BLaER1 treated with 17β-estradiol and CSF1 and Interleukin-3, amounts not matched to agents 10 nM and 100 nM (cell line): ENCODE measurements around the gene RAPGEF5.
A peak's percentile ranks its signal among the peaks of the same experiment; 100 is the strongest.

Experiments used
- H3K27ac ChIP-seq, 11 experiments: shearing (Covaris generic); formaldehyde crosslinking; 2 replicates each; pipeline ENCODE4 v1.8.1; 2022
- H3K27me3 ChIP-seq, 11 experiments: shearing (Covaris generic); formaldehyde crosslinking; 2 replicates each; pipeline ENCODE4 v1.8.1; 2022
- H3K36me3 ChIP-seq, 11 experiments: shearing (Covaris generic); formaldehyde crosslinking; 2 replicates each; pipeline ENCODE4 v1.8.1; 2022
- H3K4me1 ChIP-seq, 10 experiments: shearing (Covaris generic); formaldehyde crosslinking; 2 replicates each; pipeline ENCODE4 v1.8.1; 2022
- H3K4me2 ChIP-seq, 11 experiments: shearing (Covaris generic); formaldehyde crosslinking; 2 replicates each; pipeline ENCODE4 v1.8.1; 2022
- H3K4me3 ChIP-seq, 10 experiments: shearing (Covaris generic); formaldehyde crosslinking; 2 replicates each; pipeline ENCODE4 v1.8.1; 2022
- H3K9ac ChIP-seq, 11 experiments: shearing (Covaris generic); formaldehyde crosslinking; 2 replicates each; pipeline ENCODE4 v1.8.1; 2022
- H3K9me3 ChIP-seq, 11 experiments: shearing (Covaris generic); formaldehyde crosslinking; replicated peaks in 1 of 11; 2 replicates each; pipeline ENCODE4 v1.8.1; 2022
- H4K20me1 ChIP-seq, 11 experiments: shearing (Covaris generic); formaldehyde crosslinking; 2 replicates each; pipeline ENCODE4 v1.8.1; 2022
- Cebpa-rat ChIP-seq, 11 experiments: shearing (Covaris generic); IDR thresholded peaks; 2 replicates each; pipeline ENCODE4 v1.8.1; 2022

Gene RAPGEF5

GRCh38 chr7:22332461-22332870 is 24.5 kb downstream of the RAPGEF5 start:
- Histone ChIP-seq H3K36me3 (peaks cover 0 to 29% (median 0%) of the 10 kb centered on the region in 11 experiments; a peak in 6 of 22 replicates), H3K4me3 (no peak overlapping the region), H4K20me1 (no peaks in the 10 kb centered on the region), H3K4me1 (peaks cover 0 to 12% (median 6%) of the 10 kb centered on the region in 10 experiments; a peak in 5 of 20 replicates), H3K9me3 (peaks cover 6 to 21% (median 19%) of the 10 kb centered on the region in 11 experiments; a peak in 19 of 22 replicates), H3K9ac (no peak overlapping the region), H3K4me2 (peak overlapping the region in 4 of 11 experiments; percentile 2 to 21 (median 13); a peak in 3 of 22 replicates), H3K27ac (no peak overlapping the region), H3K27me3 (no peaks in the 10 kb centered on the region)
- TF ChIP-seq Cebpa-rat (IDR thresholded peaks at IDR 0.05) = no peak

GRCh38 chr7:22331704-22332103 is 25.2 kb downstream of the RAPGEF5 start:
- Histone ChIP-seq H3K4me2 (0 out of 22 replicates have a peak overlapping the region, but pooled peaks of 2 of the 11 experiments have one; percentile 10 to 16), H3K27ac (no peak overlapping the region), H4K20me1 (no peaks in the 10 kb centered on the region), H3K36me3 (peaks cover 0 to 21% (median 0%) of the 10 kb centered on the region in 11 experiments; a peak in 5 of 22 replicates), H3K9ac (no peak overlapping the region), H3K4me3 (no peak overlapping the region), H3K9me3 (peaks cover 3 to 16% (median 11%) of the 10 kb centered on the region in 11 experiments; a peak in 18 of 22 replicates), H3K27me3 (no peaks in the 10 kb centered on the region), H3K4me1 (peaks cover 0 to 12% (median 6%) of the 10 kb centered on the region in 10 experiments; a peak in 5 of 20 replicates)
- TF ChIP-seq Cebpa-rat (IDR thresholded peaks at IDR 0.05) = no peak; a peak in 1 of 22 replicates

- Histone ChIP-seq H3K27ac (no peak overlapping the region), H3K9me3 (peaks cover 0 to 10% (median 7%) of the 10 kb centered on the region in 11 experiments; a peak in 9 of 22 replicates), H3K4me3 (no peak overlapping the region), H3K27me3 (no peaks in the 10 kb centered on the region), H4K20me1 (no peaks in the 10 kb centered on the region), H3K36me3 (peaks cover 0 to 13% (median 0%) of the 10 kb centered on the region in 11 experiments; a peak in 4 of 22 replicates), H3K4me1 (peaks cover 0 to 12% (median 6%) of the 10 kb centered on the region in 10 experiments; a peak in 5 of 20 replicates), H3K4me2 (no peak overlapping the region), H3K9ac (no peak overlapping the region)
- no peak for TF ChIP-seq Cebpa-rat (IDR thresholded peaks at IDR 0.05)
Observed at GRCh38 chr7:22330903-22331302, 26.1 kb downstream of the RAPGEF5 start.

GRCh38 chr7:22329816-22330524 is 27.0 kb downstream of the RAPGEF5 start:
- Histone ChIP-seq H3K27me3 (no peaks in the 10 kb centered on the region), H3K9ac (no peak overlapping the region), H3K9me3 (peaks cover 0 to 10% (median 7%) of the 10 kb centered on the region in 11 experiments; a peak in 9 of 22 replicates), H4K20me1 (no peaks in the 10 kb centered on the region), H3K4me1 (peaks cover 0 to 12% (median 6%) of the 10 kb centered on the region in 10 experiments; a peak in 5 of 20 replicates), H3K36me3 (peaks cover 0 to 14% (median 0%) of the 10 kb centered on the region in 11 experiments; a peak in 4 of 22 replicates), H3K4me2 (no peak overlapping the region), H3K4me3 (no peak overlapping the region), H3K27ac (no peak overlapping the region)
- TF ChIP-seq Cebpa-rat (IDR thresholded peaks at IDR 0.05) = no peak

GRCh38 chr7:22326181-22326580 is 30.8 kb downstream of the RAPGEF5 start:
- H3K4me3 ChIP-seq = no peak overlapping the region
- H3K9me3 ChIP-seq = peaks cover 0 to 5% (median 3%) of the 10 kb centered on the region in 11 experiments; a peak in 8 of 22 replicates
- H3K4me2 ChIP-seq = no peak overlapping the region
- no peaks in the 10 kb centered on the region for H3K4me1 ChIP-seq
- H3K36me3 ChIP-seq = peaks cover 0 to 14% (median 0%) of the 10 kb centered on the region in 11 experiments; a peak in 3 of 22 replicates
- H3K9ac ChIP-seq = no peak overlapping the region
- no peaks in the 10 kb centered on the region for H4K20me1 ChIP-seq
- no peak for TF ChIP-seq Cebpa-rat (IDR thresholded peaks at IDR 0.05)
- no peaks in the 10 kb centered on the region for H3K27me3 ChIP-seq
- H3K27ac ChIP-seq = no peak overlapping the region

GRCh38 chr7:22325671-22326070 is 31.3 kb downstream of the RAPGEF5 start:
- Histone ChIP-seq H3K36me3 (peaks cover 0 to 14% (median 0%) of the 10 kb centered on the region in 11 experiments; a peak in 3 of 22 replicates), H3K4me2 (no peak overlapping the region), H3K4me1 (peaks cover 0 to 2% (median under 1%) of the 10 kb centered on the region in 10 experiments; a peak in 8 of 20 replicates), H4K20me1 (no peaks in the 10 kb centered on the region), H3K27ac (no peak overlapping the region), H3K4me3 (no peak overlapping the region), H3K27me3 (no peaks in the 10 kb centered on the region), H3K9me3 (peaks cover 0 to under 1% (median 0%) of the 10 kb centered on the region in 11 experiments; a peak in 1 of 22 replicates), H3K9ac (no peak overlapping the region)
- TF ChIP-seq Cebpa-rat (IDR thresholded peaks at IDR 0.05) = no peak

GRCh38 chr7:22323714-22324113 is 33.2 kb downstream of the RAPGEF5 start:
- H3K4me3 ChIP-seq = no peak overlapping the region
- H4K20me1 ChIP-seq = no peaks in the 10 kb centered on the region; a peak in 1 of 22 replicates
- no peak overlapping the region for H3K9ac ChIP-seq
- H3K27ac ChIP-seq = no peak overlapping the region
- no peak for TF ChIP-seq Cebpa-rat (IDR thresholded peaks at IDR 0.05)
- peaks cover 0 to 14% (median 0%) of the 10 kb centered on the region in 11 experiments; a peak in 4 of 22 replicates for H3K36me3 ChIP-seq
- peaks cover 0 to 13% (median 7%) of the 10 kb centered on the region in 10 experiments; a peak in 11 of 20 replicates for H3K4me1 ChIP-seq
- no peaks in the 10 kb centered on the region for H3K27me3 ChIP-seq
- H3K9me3 ChIP-seq = no peaks in the 10 kb centered on the region
- H3K4me2 ChIP-seq = no peak overlapping the region

GRCh38 chr7:22320416-22320815 is 36.5 kb downstream of the RAPGEF5 start:
- H3K27me3 ChIP-seq = no peaks in the 10 kb centered on the region
- H3K9me3 ChIP-seq = no peaks in the 10 kb centered on the region
- no peaks in the 10 kb centered on the region; a peak in 1 of 22 replicates for H4K20me1 ChIP-seq
- H3K4me3 ChIP-seq = no peak overlapping the region
- H3K4me2 ChIP-seq = peak overlapping the region in 6 of 11 experiments; percentile 26 to 60 (median 36); a peak in 9 of 22 replicates
- no peak overlapping the region for H3K27ac ChIP-seq
- no peak for TF ChIP-seq Cebpa-rat (IDR thresholded peaks at IDR 0.05)
- H3K9ac ChIP-seq = no peak overlapping the region
- peaks cover 0 to 13% (median 7%) of the 10 kb centered on the region in 10 experiments; a peak in 11 of 20 replicates for H3K4me1 ChIP-seq
- H3K36me3 ChIP-seq = peaks cover 0 to 22% (median 0%) of the 10 kb centered on the region in 11 experiments; a peak in 9 of 22 replicates
